OCI-LY1 (cell line): ENCODE results near the gene DNLZ.

Experiments used
- CTCF ChIP-seq: fragments of 200-600 bp; sonication (generic), shearing (Covaris generic); IDR thresholded peaks from 2 replicates; pipeline ENCODE4 v1.5.1; 2017; ENCODE audit warnings: mild to moderate bottlenecking, antibody characterized with exemption, low read length, moderate library complexity, mixed read lengths
- EZH2 ChIP-seq: fragments of 200-600 bp; sonication (generic), shearing (Covaris generic); IDR thresholded peaks from 2 replicates; pipeline ENCODE4 v1.8.0; 2017; ENCODE audit warnings: borderline replicate concordance, mixed run types, mild to moderate bottlenecking, antibody characterized with exemption, low read length, moderate library complexity, mixed read lengths

GRCh38 chr9:136337416-136338395, 25.8 kb downstream of the DNLZ start:
- TF ChIP-seq EZH2 (no peak), CTCF (no peak)
